Fibroblast of pulmonary artery (primary cell): ENCODE data around the gene NHERF2.

Source experiments
- DNase-seq: peaks from one replicate; pipeline ENCODE4 v3.0.0-alpha.2; 2010; ENCODE audit warnings: low read depth
- H3K4me3 ChIP-seq: replicated peaks from 2 replicates; pipeline ENCODE4 v1.5.1; 2011; ENCODE audit warnings: low read depth, mild to moderate bottlenecking, control low read depth, low read length, moderate library complexity
- TF ChIP-seq, protein P1 (sequence below): IDR thresholded peaks from 2 replicates; pipeline ENCODE4 v1.5.1; 2011; ENCODE audit warnings: mild to moderate bottlenecking, control low read depth, low read length, inconsistent platforms; ENCODE audit errors: missing control alignments

NHERF2 gene

GRCh38 chr16:2038382-2039231 lies 11.9 kb downstream of the NHERF2 start:
- TF ChIP-seq, protein P1, sequence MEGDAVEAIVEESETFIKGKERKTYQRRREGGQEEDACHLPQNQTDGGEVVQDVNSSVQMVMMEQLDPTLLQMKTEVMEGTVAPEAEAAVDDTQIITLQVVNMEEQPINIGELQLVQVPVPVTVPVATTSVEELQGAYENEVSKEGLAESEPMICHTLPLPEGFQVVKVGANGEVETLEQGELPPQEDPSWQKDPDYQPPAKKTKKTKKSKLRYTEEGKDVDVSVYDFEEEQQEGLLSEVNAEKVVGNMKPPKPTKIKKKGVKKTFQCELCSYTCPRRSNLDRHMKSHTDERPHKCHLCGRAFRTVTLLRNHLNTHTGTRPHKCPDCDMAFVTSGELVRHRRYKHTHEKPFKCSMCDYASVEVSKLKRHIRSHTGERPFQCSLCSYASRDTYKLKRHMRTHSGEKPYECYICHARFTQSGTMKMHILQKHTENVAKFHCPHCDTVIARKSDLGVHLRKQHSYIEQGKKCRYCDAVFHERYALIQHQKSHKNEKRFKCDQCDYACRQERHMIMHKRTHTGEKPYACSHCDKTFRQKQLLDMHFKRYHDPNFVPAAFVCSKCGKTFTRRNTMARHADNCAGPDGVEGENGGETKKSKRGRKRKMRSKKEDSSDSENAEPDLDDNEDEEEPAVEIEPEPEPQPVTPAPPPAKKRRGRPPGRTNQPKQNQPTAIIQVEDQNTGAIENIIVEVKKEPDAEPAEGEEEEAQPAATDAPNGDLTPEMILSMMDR: no peak
- H3K4me3 ChIP-seq: no peak overlapping the region

DNA sequence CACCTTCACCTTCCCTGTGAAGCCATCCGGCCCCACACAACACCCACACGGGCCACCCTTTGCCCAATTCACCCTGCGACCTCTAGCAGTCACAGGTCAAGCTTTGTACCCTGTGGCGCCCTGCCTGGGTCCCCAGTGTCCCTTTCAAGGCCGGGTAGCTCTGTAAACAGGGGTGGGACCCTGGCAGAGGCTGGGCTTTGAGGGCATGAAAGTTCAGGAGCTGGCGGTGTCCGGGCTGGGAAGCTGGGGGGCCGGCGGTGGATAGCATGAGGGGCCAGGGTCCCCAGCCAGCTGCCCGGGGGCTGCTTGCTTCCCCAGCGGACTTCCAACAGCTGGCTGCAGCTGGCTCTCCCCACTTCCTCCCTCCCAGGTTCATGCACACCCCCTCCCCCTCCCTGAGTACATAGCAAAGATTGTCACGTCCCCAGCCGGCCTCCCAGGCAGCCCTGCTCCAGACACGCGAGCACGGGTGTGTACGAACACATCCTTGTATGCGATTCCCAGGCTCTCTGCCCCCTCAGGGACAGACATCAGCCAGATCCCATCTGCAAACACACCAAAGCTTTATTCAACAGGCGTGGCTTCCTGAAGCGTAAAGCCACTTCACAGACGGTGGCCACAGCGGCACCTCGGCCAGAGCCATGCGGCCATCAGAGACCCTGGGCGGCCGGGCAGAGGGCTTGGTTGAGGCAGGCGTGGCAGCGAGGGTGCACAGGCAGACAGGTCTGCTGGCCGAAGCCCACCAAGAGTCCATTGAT lies 12.8 kb downstream of the NHERF2 start:
- TF ChIP-seq, protein P1: no peak
- H3K4me3 ChIP-seq: no peak overlapping the region
- peak; percentile 73 for DNase-seq

More at GRCh38 chr16:2038382-2039231, 11.9 kb downstream of the NHERF2 start:
- DNase-seq: no peak

DNA sequence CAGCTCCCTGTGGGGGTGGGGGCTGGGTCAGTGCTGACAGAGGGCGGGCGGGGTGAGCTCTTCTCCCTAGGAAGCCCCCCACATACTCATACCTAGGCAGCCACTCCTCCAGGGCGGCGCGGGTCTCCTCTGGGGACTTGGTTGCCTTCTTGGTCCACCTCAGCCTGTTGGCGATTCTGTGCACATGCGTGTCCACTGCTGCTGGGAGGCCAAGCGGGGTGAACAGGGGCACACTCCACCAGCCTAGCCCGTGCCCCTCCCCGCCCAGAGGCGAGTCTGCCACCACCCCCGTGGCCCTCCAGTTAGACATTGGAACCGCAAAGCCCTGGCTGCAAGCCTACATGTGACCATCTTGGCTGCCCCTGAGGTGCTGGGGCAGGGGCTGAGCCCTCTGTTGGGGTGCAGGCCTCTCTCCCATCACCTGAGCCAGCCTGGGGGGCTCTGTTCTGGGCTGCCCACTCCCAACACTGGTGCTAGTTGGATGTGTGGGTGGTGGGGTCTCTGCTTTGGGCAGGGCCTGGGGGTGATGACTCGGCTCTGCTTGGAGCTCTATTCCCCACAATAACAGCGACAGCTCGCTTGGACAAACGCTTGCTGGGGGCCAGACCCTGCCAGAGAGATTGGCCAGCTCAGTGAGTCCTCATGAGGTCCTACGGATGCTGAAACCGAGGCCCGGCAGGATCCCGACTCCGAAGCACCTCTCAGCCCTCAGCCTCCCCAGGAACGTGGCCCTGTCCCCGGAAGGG lies 13.5 kb downstream of the NHERF2 start:
- DNase-seq: no peak
- no peak overlapping the region for H3K4me3 ChIP-seq
- TF ChIP-seq, protein P1: no peak

DNA sequence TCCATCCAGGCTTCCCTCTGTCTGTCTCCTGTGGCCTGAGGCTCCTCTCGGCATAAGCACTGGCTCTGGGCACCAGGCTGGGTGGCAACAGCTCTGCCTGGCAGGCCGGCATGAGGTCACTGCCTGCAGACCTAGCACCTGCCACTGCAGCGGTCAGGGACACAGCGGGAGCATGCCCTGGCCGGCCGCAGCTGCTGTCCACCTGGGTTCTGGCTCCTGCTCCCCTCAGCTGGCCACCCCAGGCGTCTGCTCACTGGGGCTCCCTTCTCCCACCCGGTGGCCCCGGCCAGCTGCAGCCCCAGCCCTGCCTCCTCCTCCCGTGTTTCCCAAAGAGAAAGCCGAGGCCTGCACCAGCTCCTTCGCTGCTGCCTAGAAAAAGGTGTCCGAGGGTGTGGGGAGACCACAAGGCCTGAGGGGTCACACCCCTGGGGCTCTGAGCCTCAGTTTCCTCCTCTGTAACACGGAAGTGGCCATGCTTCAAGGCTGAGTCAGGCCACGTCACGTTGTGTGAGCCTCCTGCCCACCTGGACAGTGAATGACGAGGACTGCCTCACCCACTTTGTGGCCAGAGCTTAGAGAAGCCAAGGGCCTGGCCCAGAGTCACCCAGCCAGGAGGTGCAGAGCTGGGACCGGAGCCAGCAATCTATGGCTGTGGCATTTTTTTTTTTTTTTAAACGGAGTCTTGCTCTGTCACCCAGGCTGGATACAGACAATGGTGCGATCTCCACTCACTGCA lies 14.3 kb downstream of the NHERF2 start:
- DNase-seq: no peak
- H3K4me3 ChIP-seq: no peak overlapping the region

GRCh38 chr16:2042171-2042985 lies 15.7 kb downstream of the NHERF2 start:
- H3K4me3 ChIP-seq: no peak overlapping the region
- no peak for DNase-seq
- TF ChIP-seq, protein P1: no peak

More for the DNA sequence above, 14.3 kb downstream of the NHERF2 start:
- TF ChIP-seq, protein P1: no peak
